ENCODE results near the gene CRYBG2.

DNA sequence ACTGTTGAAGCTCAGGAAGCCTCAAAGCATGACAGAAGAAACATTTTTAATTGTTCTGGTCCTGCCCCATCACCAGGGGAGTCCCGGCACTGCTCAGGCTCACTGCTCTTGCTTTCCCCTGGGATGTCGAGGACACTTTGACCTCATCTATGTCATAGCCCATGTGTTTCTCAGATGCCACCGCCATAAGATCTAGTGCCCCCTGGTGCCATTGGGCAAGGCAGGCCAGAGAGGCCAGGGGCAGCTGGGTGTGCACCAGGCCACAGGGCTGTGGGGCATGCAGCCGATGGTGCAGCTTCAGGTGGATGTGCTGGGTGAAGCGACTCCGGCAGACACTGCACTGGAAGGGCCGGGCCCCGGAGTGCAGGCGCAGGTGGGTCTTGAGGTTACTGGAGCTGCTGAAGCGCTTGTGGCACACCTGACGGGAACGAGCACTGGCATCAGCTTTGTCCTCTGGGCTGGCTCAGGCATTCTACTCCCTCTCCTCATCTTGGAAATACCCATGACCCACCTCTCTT lies 7.7 kb upstream of the CRYBG2 start:
- TF ChIP-seq, protein P1, sequence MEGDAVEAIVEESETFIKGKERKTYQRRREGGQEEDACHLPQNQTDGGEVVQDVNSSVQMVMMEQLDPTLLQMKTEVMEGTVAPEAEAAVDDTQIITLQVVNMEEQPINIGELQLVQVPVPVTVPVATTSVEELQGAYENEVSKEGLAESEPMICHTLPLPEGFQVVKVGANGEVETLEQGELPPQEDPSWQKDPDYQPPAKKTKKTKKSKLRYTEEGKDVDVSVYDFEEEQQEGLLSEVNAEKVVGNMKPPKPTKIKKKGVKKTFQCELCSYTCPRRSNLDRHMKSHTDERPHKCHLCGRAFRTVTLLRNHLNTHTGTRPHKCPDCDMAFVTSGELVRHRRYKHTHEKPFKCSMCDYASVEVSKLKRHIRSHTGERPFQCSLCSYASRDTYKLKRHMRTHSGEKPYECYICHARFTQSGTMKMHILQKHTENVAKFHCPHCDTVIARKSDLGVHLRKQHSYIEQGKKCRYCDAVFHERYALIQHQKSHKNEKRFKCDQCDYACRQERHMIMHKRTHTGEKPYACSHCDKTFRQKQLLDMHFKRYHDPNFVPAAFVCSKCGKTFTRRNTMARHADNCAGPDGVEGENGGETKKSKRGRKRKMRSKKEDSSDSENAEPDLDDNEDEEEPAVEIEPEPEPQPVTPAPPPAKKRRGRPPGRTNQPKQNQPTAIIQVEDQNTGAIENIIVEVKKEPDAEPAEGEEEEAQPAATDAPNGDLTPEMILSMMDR (IDR thresholded peaks at IDR 0.05) = no peak
- no peak for TF ChIP-seq EZH2phosphoT487 (IDR thresholded peaks at IDR 0.05)
- TF ChIP-seq EZH2 (IDR thresholded peaks at IDR 0.05) = no peak

Measured in neural progenitor cell (in vitro differentiated cells).